HTERT RPE-1 (cell line): ENCODE results near the gene ZNF511.

ENCODE experiments used
- in situ Hi-C: fragments of 300-500 bp; cut with MboI; formaldehyde crosslinking; loops from 4 replicates; pipeline ENCODE4 v1.14.3; 2020; ENCODE audit warnings: low sequenced_read_pairs

ZNF511 gene

GRCh38 chr10:133292919-133293809 is 15.6 kb upstream of the ZNF511 start:
- in situ Hi-C loops = no loop called here

GRCh38 chr10:133293810-133294119 is 14.9 kb upstream of the ZNF511 start:
- in situ Hi-C loops = no loop called here

- in situ Hi-C loops = no loop called here
Observed at GRCh38 chr10:133294189-133294588, 14.5 kb upstream of the ZNF511 start.

GRCh38 chr10:133295426-133296320 is 13.0 kb upstream of the ZNF511 start:
- in situ Hi-C loops = no loop called here

- in situ Hi-C loops = no loop called here
Observed at GRCh38 chr10:133297504-133297903, 11.2 kb upstream of the ZNF511 start.

- in situ Hi-C loops = no loop called here
Observed at GRCh38 chr10:133298466-133298865, 10.2 kb upstream of the ZNF511 start.

GRCh38 chr10:133299224-133299623 is 9.5 kb upstream of the ZNF511 start:
- in situ Hi-C loops = no loop called here

- in situ Hi-C loops = no loop called here
Observed at GRCh38 chr10:133299738-133300137, 9.0 kb upstream of the ZNF511 start.

GRCh38 chr10:133302230-133302629 is 6.5 kb upstream of the ZNF511 start:
- in situ Hi-C loops = no loop called here

GRCh38 chr10:133303206-133303605 is 5.5 kb upstream of the ZNF511 start:
- in situ Hi-C loops = no loop called here

- in situ Hi-C loops = no loop called here
Observed at GRCh38 chr10:133306097-133306476, 2.6 kb upstream of the ZNF511 start.

GRCh38 chr10:133306941-133307379 is 1.8 kb upstream of the ZNF511 start:
- in situ Hi-C loops = no loop called here

GRCh38 chr10:133307776-133308420 is 816 bp upstream of the ZNF511 start:
- in situ Hi-C loops = no loop called here

GRCh38 chr10:133309100-133309719 is 496 bp downstream of the ZNF511 start:
- in situ Hi-C loops = no loop called here

- in situ Hi-C loops = no loop called here
Observed at GRCh38 chr10:133309720-133310398, 1.1 kb downstream of the ZNF511 start.

GRCh38 chr10:133310399-133310755 is 1.7 kb downstream of the ZNF511 start:
- in situ Hi-C loops = no loop called here

- in situ Hi-C loops = no loop called here
Observed at GRCh38 chr10:133310789-133311188, 2.1 kb downstream of the ZNF511 start.

GRCh38 chr10:133311570-133311969 is 2.9 kb downstream of the ZNF511 start:
- in situ Hi-C loops = no loop called here

- in situ Hi-C loops = no loop called here
Observed at GRCh38 chr10:133312016-133312768, 3.5 kb downstream of the ZNF511 start.

GRCh38 chr10:133312769-133313145 is 4.0 kb downstream of the ZNF511 start:
- in situ Hi-C loops = no loop called here
